Sigmoid colon (tissue), 7 donors: ENCODE measurements around the gene NFIB. TPM values are rescaled to one million over a fixed set of nuclear protein-coding genes. Genes with fewer than 3 reads are reported as not detected.

Source experiments
- DNase-seq: peaks from one replicate; pipeline ENCODE4 v3.0.0-alpha.2; 2019
- H3K27ac ChIP-seq, 4 donors: fragments of 200-600 bp; sonication (generic); one replicate each; pipeline ENCODE4 v1.5.1; 2016 to 2019; ENCODE audit warnings: mild to moderate bottlenecking in 1 of 4
- H3K27me3 ChIP-seq, 3 donors: fragments of 200-600 bp; sonication (generic); one replicate each; pipeline ENCODE4 v1.5.1; 2019; ENCODE audit warnings: mild to moderate bottlenecking in 1 of 3
- H3K36me3 ChIP-seq, 4 donors: fragments of 200-600 bp; sonication (generic); one replicate each; pipeline ENCODE4 v1.5.1; 2016 to 2019
- H3K4me1 ChIP-seq, 4 donors: fragments of 200-600 bp; sonication (generic); one replicate each; pipeline ENCODE4 v1.5.1; 2017 to 2019
- H3K4me3 ChIP-seq, 4 donors: fragments of 200-600 bp; sonication (generic); one replicate each; pipeline ENCODE4 v1.5.1; 2017 to 2019; ENCODE audit warnings: mild to moderate bottlenecking in 2 of 4, moderate library complexity in 1 of 4
- H3K9me3 ChIP-seq, 4 donors: fragments of 200-600 bp in 3 of 4; sonication (generic) in 3 of 4; one replicate each; pipeline versions ENCODE4 v1.5.1 to v1.6.1; 2013 to 2019
- CTCF ChIP-seq, 4 experiments: fragments of 450-650 bp in 3 of 4; fragments of 200-600 bp in 1 of 4; IDR thresholded peaks; one replicate each; pipeline ENCODE4 v1.5.1; 2016 to 2019; ENCODE audit warnings: antibody characterized with exemption in 4 of 4, mild to moderate bottlenecking in 3 of 4, moderate library complexity in 2 of 4
- EP300 ChIP-seq, 4 donors: sonication (generic); formaldehyde crosslinking; IDR thresholded peaks; one replicate each; pipeline ENCODE4 v1.6.1; 2017; ENCODE audit warnings: antibody characterized with exemption in 4 of 4
- POLR2A ChIP-seq, 2 donors: fragments of 450-650 bp; IDR thresholded peaks; one replicate each; pipeline ENCODE4 v1.6.1; 2016; ENCODE audit warnings: antibody characterized with exemption in 2 of 2, mild to moderate bottlenecking in 2 of 2, moderate library complexity in 2 of 2
- POLR2AphosphoS5 ChIP-seq, 4 donors: sonication (generic); formaldehyde crosslinking; IDR thresholded peaks; one replicate each; pipeline ENCODE4 v1.6.1; 2017; ENCODE audit warnings: antibody characterized with exemption in 4 of 4
- WGBS, 2 donors: extraction: QIAGEN DNeasy Blood & Tissue Kit; methylation state at CpG; one replicate each; pipeline ENCODE4 v1.1.7; 2013; 5-methylcytosine and 5-hydroxymethylcytosine counted together
- intact Hi-C: fragments of 100-400 bp; cut with DNase I; formaldehyde crosslinking; loops from one replicate; pipeline ENCODE4 v1.15.1; 2023
- polyA plus RNA-seq, 3 donors: library from polyadenylated mRNA; stranded (reverse); fragments of 200-250 nt; gene quantifications; one replicate each; pipeline ENCODE4 v1.2.3, GENCODE V29; 2013
- total RNA-seq, 4 donors: library from RNA; depleted of rRNA; stranded (reverse); fragments of >200 nt; gene quantifications; one replicate each; pipeline ENCODE4 v1.1.0, GENCODE V29; 2016
- donor health status: healthy with polysubstance abuse.
- donor health status: Bipolar disorder and iron deficiency.
- donor health status: healthy.

NFIB gene
- total and polyA plus RNA-seq, 7 donors = 3.7 to 129 (median 45.3) TPM

GRCh38 chr9:14250794-14251153, 63.2 kb downstream of the NFIB start:
- peak overlapping the region in 3 of 4 donors; percentile 31 to 68 (median 68) for H3K27ac ChIP-seq
- no peak for DNase-seq
- no peak overlapping the region for H3K4me3 ChIP-seq
- TF ChIP-seq POLR2AphosphoS5 (IDR thresholded peaks at IDR 0.05) (no peak), CTCF (IDR thresholded peaks at IDR 0.05) (no peak), EP300 (IDR thresholded peaks at IDR 0.05) (no peak), POLR2A (IDR thresholded peaks at IDR 0.05) (no peak)
- H3K36me3 ChIP-seq = no peaks in the 10 kb centered on the region
- peaks cover 0 to 44% (median 35%) of the 10 kb centered on the region in 4 donors for H3K4me1 ChIP-seq
- WGBS, 2 donors = 17 to 62% methylated on average over 1 of the region's 1 CpG
- no peaks in the 10 kb centered on the region for H3K9me3 ChIP-seq
- intact Hi-C loops = no loop called here
- no peaks in the 10 kb centered on the region for H3K27me3 ChIP-seq

GRCh38 chr9:14249527-14249926, 64.4 kb downstream of the NFIB start:
- no peak overlapping the region for H3K27ac ChIP-seq
- WGBS, 2 donors = 89 to 91% methylated on average over 2 of the region's 2 CpGs
- no peaks in the 10 kb centered on the region for H3K36me3 ChIP-seq
- no peaks in the 10 kb centered on the region for H3K27me3 ChIP-seq
- H3K4me1 ChIP-seq = peaks cover 0 to 38% (median 29%) of the 10 kb centered on the region in 4 donors
- intact Hi-C loops = no loop called here
- no peak overlapping the region for H3K4me3 ChIP-seq
- TF ChIP-seq EP300 (IDR thresholded peaks at IDR 0.05) (no peak), POLR2A (IDR thresholded peaks at IDR 0.05) (no peak), CTCF (IDR thresholded peaks at IDR 0.05) (no peak), POLR2AphosphoS5 (IDR thresholded peaks at IDR 0.05) (no peak)
- DNase-seq = no peak
- no peaks in the 10 kb centered on the region for H3K9me3 ChIP-seq

- H3K27me3 ChIP-seq = no peaks in the 10 kb centered on the region
- no peaks in the 10 kb centered on the region for H3K36me3 ChIP-seq
- TF ChIP-seq POLR2AphosphoS5 (IDR thresholded peaks at IDR 0.05) (no peak), POLR2A (IDR thresholded peaks at IDR 0.05) (no peak), EP300 (IDR thresholded peaks at IDR 0.05) (no peak), CTCF (IDR thresholded peaks at IDR 0.05) (no peak)
- WGBS, 2 donors = 95 to 96% methylated on average over 1 of the region's 1 CpG
- intact Hi-C loops = no loop called here
- DNase-seq = no peak
- H3K4me1 ChIP-seq = peaks cover 0 to 47% (median 29%) of the 10 kb centered on the region in 4 donors
- no peak overlapping the region for H3K4me3 ChIP-seq
- no peak overlapping the region for H3K27ac ChIP-seq
- no peaks in the 10 kb centered on the region for H3K9me3 ChIP-seq
Observed at GRCh38 chr9:14248149-14248548, 65.8 kb downstream of the NFIB start.

GRCh38 chr9:14247577-14247976, 66.4 kb downstream of the NFIB start:
- H3K4me3 ChIP-seq = no peak overlapping the region
- H3K9me3 ChIP-seq = no peaks in the 10 kb centered on the region
- intact Hi-C loops = no loop called here
- TF ChIP-seq POLR2AphosphoS5 (IDR thresholded peaks at IDR 0.05) = no peak
- TF ChIP-seq POLR2A (IDR thresholded peaks at IDR 0.05) = no peak
- no peak for TF ChIP-seq CTCF (IDR thresholded peaks at IDR 0.05)
- no peak for TF ChIP-seq EP300 (IDR thresholded peaks at IDR 0.05)
- H3K27me3 ChIP-seq = no peaks in the 10 kb centered on the region
- H3K4me1 ChIP-seq = peaks cover 0 to 52% (median 29%) of the 10 kb centered on the region in 4 donors
- WGBS, 2 donors = 98% methylated on average over 1 of the region's 1 CpG
- no peak overlapping the region for H3K27ac ChIP-seq
- DNase-seq = no peak
- H3K36me3 ChIP-seq = no peaks in the 10 kb centered on the region

- Histone ChIP-seq H3K36me3 (no peaks in the 10 kb centered on the region), H3K9me3 (no peaks in the 10 kb centered on the region), H3K4me3 (no peak overlapping the region), H3K4me1 (peaks cover 0 to 53% (median 31%) of the 10 kb centered on the region in 4 donors), H3K27ac (no peak overlapping the region), H3K27me3 (no peaks in the 10 kb centered on the region)
- WGBS, 2 donors = 57 to 78% methylated on average over 1 of the region's 1 CpG
- TF ChIP-seq CTCF (IDR thresholded peaks at IDR 0.05) (no peak), POLR2AphosphoS5 (IDR thresholded peaks at IDR 0.05) (no peak), EP300 (IDR thresholded peaks at IDR 0.05) (no peak), POLR2A (IDR thresholded peaks at IDR 0.05) (no peak)
- intact Hi-C loops = no loop called here
- no peak for DNase-seq
Observed at GRCh38 chr9:14246951-14247350, 67.0 kb downstream of the NFIB start.
